Large intestine (tissue), 3 donors: ENCODE data around the gene NAV1. TPM values are rescaled to one million over a fixed set of nuclear protein-coding genes. Genes with fewer than 3 reads are reported as not detected.

Experiments
- DNase-seq, 2 donors: peaks; one replicate each; pipeline versions ENCODE4 v3.0.0 to v3.0.0-alpha.2; 2013
- H3K27ac ChIP-seq: one replicate; pipeline ENCODE4 v1.5.1; 2013; ENCODE audit warnings: low read length
- H3K27me3 ChIP-seq: 2 replicates; pipeline ENCODE4 v1.6.1; 2013; ENCODE audit warnings: low read length; ENCODE audit not compliant: control insufficient read depth, insufficient read depth
- H3K36me3 ChIP-seq: 2 replicates; pipeline ENCODE4 v1.6.1; 2013; ENCODE audit warnings: low read length; ENCODE audit not compliant: control insufficient read depth, insufficient read depth
- H3K4me1 ChIP-seq: one replicate; pipeline ENCODE4 v1.6.1; 2013; ENCODE audit warnings: low read length; ENCODE audit not compliant: control insufficient read depth, insufficient read depth
- H3K4me3 ChIP-seq: one replicate; pipeline ENCODE4 v1.5.1; 2013; ENCODE audit warnings: low read length
- H3K9me3 ChIP-seq: one replicate; pipeline ENCODE4 v1.6.1; 2013; ENCODE audit warnings: mild to moderate bottlenecking, low read depth, low read length, moderate library complexity; ENCODE audit not compliant: control insufficient read depth
- WGBS: methylation state at CpG from one replicate; pipeline ENCODE4 v1.1.5; 2013; ENCODE audit warnings: low lambda C conversion rate; ENCODE audit not compliant: insufficient coverage; 5-methylcytosine and 5-hydroxymethylcytosine counted together
- polyA plus RNA-seq: library from polyadenylated mRNA; unstranded; fragments of 120-200 nt; gene quantifications from one replicate; pipeline ENCODE4 v1.2.1, GENCODE V29; 2013

NAV1 gene
- polyA plus RNA-seq, 1 donor: 9.7 TPM

DNA sequence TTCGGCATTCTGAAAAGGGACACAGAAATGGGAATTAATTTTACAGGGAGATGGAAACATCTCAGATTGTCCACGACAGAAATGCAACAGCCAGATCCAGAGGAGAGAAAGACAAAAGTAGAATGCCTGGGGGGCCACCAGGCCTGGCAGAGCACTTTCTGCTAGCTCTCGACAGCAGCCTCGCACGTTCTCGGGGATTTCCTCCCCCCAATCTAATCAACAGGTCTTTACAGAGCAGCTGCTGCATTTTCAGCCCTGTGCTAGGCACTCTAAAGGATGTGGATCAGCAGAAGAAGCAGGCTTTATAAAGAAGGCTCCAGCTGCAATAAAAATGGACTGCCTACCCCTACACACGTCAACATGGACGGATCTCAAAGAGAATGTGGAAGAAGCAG is 42.6 kb upstream of the NAV1 start:
- DNase-seq: no peak
- peak overlapping the region; percentile 98 for H3K27ac ChIP-seq
- H3K9me3 ChIP-seq: no peaks in the 10 kb centered on the region
- no peak overlapping the region for H3K4me3 ChIP-seq
- WGBS: no CpG with 5 or more reads among the region's 8 CpGs
- H3K27me3 ChIP-seq: no peaks in the 10 kb centered on the region
- H3K36me3 ChIP-seq: peaks cover 28% of the 10 kb centered on the region
- H3K4me1 ChIP-seq: peaks cover 54% of the 10 kb centered on the region

DNA sequence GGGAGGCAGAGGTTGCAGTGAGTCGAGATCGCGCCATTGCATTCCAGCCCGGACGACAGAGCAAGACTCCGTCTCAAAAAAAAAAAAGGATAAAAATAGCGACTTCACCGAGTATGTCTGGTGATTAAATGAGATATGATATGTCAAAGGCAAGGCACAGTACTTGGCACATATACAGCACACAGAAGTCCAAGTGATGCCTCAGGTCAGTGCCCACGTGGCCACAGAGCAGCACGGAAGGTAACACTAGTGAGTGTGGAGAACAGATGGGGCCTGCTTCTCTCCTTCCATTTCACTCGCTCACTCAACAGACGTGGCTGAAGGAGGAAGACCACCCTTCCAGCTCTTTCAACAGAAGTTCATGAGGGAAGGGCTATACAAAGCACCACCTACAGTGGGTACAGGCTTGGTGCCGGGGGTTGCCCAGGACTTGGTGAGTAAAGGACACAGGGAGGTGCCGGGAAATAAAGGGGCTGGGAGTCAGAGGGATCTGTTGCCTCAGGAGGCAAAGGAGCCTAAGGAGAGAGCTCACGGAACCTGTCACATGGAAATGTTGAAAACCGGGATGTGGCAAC is 40.9 kb upstream of the NAV1 start:
- Histone ChIP-seq H3K4me1 (peaks cover 68% of the 10 kb centered on the region), H3K27me3 (no peaks in the 10 kb centered on the region), H3K9me3 (no peaks in the 10 kb centered on the region), H3K27ac (no peak overlapping the region), H3K36me3 (peaks cover 25% of the 10 kb centered on the region), H3K4me3 (no peak overlapping the region)
- WGBS: no CpG with 5 or more reads among the region's 16 CpGs
- DNase-seq: no peak

DNA sequence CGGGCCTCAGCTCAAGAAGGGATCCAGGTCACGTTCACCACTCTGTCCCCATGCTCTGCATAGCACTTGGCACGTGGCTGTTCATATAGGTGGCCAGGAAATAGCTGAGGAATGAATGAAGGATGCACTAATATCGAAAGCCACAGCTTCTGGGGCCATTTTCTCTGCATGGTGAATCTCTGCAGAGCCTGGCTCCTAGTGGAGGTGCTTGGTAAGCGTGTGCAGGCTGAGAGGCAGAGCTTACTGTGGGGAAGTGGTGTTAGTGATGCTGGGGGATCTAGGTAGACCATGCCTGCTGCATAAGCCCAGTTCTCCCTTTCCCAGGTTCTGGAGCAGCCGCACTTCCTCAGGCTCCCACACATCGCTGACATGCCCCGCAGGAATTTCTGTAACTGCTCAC is 40.3 kb upstream of the NAV1 start:
- H3K36me3 ChIP-seq: peaks cover 22% of the 10 kb centered on the region
- H3K9me3 ChIP-seq: no peaks in the 10 kb centered on the region
- no CpG with 5 or more reads among the region's 8 CpGs for WGBS
- DNase-seq: no peak
- H3K27ac ChIP-seq: no peak overlapping the region
- H3K4me3 ChIP-seq: no peak overlapping the region
- H3K27me3 ChIP-seq: no peaks in the 10 kb centered on the region
- peaks cover 70% of the 10 kb centered on the region for H3K4me1 ChIP-seq

DNA sequence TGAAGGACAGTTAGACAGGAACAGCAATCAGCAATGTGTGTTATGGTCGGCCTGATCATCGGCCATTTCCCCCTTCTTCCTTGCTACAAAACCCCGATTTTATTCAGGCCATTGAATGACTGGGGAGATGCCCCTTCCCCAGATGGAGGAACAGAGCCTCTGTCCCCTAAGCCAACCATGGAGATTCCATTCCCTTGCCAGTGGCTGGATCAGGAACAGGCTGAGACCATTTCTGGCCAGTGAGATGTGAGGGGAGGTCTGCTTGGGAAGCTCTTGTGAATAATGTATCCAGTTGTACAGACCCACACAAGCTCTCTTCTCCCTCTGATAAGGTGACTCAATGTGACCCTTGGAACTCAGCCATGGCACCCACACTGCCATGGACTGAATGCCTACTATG is 39.7 kb upstream of the NAV1 start:
- no peaks in the 10 kb centered on the region for H3K9me3 ChIP-seq
- peaks cover 70% of the 10 kb centered on the region for H3K4me1 ChIP-seq
- H3K27ac ChIP-seq: no peak overlapping the region
- WGBS: no CpG with 5 or more reads among the region's 3 CpGs
- H3K4me3 ChIP-seq: no peak overlapping the region
- no peaks in the 10 kb centered on the region for H3K27me3 ChIP-seq
- no peak for DNase-seq
- peaks cover 17% of the 10 kb centered on the region for H3K36me3 ChIP-seq

DNA sequence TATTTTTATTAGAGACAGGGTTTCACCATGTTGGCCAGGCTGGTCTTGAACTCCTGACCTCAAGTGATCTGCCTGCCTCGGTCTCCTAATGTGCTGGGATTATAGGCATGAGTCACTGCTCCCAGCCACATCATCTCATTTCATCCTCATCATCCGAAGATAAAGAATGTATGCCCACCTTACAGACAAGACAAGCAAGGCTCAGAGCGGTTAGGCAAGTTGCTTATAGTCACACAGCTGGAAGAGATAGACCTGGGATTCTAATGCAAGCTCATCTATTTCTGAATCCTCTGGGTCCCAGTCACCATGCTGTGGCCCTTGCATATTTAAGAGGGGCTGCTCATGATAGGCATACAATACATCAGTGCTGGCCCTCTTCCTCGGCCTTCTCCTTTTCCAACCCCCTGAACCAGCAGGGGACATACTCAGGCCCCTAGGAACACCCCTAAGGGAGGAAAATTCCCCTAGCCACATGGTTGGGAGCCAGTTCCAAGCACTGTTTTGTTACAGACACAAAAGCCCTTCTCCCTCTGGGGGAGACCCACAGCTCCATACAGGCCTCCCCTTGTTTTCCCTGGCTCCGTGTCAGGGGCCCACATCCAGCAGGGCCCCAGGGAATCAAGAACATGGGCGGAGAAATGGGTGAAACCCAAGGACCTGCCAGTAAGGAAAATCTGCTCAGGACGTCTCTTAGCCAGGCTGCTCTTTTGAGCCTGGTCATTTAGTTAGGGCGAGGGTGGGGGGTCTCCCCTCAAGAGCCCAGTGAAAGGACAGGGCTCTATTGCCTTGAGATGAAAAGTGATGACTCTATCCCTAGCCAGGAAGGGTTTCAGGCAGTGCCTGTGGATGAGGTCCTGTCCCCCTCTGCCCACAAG is 38.9 kb upstream of the NAV1 start:
- H3K9me3 ChIP-seq: no peaks in the 10 kb centered on the region
- no CpG with 5 or more reads among the region's 8 CpGs for WGBS
- DNase-seq: no peak
- H3K4me3 ChIP-seq: no peak overlapping the region
- peaks cover 61% of the 10 kb centered on the region for H3K4me1 ChIP-seq
- H3K27me3 ChIP-seq: no peaks in the 10 kb centered on the region
- H3K27ac ChIP-seq: peak overlapping the region; percentile 61
- H3K36me3 ChIP-seq: peaks cover 10% of the 10 kb centered on the region

DNA sequence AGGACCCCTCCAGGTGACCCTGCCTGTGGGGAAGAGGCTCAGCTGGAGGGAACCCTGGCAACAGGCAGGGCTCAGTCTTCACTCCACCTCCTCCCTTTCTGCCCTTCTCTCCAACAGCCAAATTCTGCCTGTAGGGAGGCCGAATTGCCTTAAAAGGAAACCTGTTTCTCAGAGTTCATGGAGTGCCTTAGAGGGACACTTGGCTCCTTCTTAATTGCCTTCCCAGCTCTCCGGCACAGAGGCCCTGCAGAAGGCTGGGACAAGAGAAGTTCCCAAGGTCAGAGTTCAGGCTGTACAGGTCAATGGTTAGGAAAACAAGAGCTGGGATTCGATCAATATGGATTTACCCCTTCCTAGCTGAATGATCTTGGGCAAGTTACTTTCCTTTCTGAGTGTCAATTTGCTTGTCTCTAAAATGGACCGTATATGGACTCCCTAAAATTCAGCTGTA is 38.2 kb upstream of the NAV1 start:
- no CpG with 5 or more reads among the region's 4 CpGs for WGBS
- H3K4me1 ChIP-seq: peaks cover 61% of the 10 kb centered on the region
- H3K27ac ChIP-seq: peak overlapping the region; percentile 61
- peaks cover 10% of the 10 kb centered on the region for H3K36me3 ChIP-seq
- DNase-seq: peak in 1 of 2 donors; percentile 67
- no peak overlapping the region for H3K4me3 ChIP-seq
- no peaks in the 10 kb centered on the region for H3K9me3 ChIP-seq
- H3K27me3 ChIP-seq: no peaks in the 10 kb centered on the region

DNA sequence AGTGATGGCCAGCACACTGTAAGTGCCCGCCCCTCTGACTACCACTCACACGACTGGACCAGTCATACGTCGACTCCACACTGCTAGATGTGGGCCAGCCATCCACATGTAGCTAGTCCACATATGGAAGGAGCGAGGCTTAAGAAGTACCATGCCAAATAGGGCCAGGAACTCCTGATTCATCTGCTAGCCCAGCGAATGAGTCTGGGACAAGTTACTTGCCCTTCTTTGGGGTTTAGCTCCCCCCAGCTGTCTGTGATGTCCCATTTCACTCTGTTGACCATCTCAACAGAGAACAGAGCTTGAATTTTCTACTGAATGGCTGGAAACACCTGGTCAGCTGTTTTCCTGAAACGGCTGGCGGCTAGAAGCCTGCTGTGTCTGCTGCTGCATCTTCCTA is 37.8 kb upstream of the NAV1 start:
- Histone ChIP-seq H3K27ac (peak overlapping the region; percentile 61), H3K4me1 (peaks cover 61% of the 10 kb centered on the region), H3K4me3 (no peak overlapping the region), H3K36me3 (peaks cover 10% of the 10 kb centered on the region), H3K27me3 (no peaks in the 10 kb centered on the region), H3K9me3 (no peaks in the 10 kb centered on the region)
- DNase-seq: no peak
- no CpG with 5 or more reads among the region's 8 CpGs for WGBS

DNA sequence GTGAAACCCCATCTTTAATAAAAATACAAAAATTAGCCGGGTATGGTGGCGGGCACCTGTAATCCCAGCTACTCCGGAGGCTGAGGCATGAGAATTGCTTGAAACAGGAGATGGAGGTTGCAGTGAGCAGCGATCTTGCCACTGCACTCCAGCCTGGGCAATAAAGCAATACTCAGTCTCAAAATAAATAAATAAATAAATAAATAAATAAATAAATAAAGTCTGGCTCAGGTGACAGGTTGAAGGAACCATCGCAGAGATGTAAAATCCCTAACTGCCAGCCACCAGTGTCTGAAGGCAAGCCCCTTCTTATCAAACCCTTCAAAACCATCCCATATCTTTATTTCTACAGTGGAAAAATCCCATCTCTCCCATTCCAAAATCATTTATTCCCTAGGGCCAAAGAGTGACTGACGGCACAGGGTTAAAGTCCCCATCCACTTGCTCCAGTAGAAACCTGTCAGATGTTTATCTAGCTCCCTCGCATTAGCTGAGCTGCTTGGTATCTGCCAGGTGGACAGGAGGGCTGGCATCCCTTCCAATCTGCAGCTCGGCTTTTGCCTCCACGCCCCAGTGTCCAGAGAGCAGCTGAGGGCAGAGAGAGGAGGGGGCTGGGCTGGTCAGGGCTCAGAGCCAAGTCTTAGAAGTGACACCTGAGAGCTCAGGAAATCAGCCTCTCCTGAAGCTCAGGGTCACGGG is 37.0 kb upstream of the NAV1 start:
- DNase-seq: peak; percentile 65 to 80

DNA sequence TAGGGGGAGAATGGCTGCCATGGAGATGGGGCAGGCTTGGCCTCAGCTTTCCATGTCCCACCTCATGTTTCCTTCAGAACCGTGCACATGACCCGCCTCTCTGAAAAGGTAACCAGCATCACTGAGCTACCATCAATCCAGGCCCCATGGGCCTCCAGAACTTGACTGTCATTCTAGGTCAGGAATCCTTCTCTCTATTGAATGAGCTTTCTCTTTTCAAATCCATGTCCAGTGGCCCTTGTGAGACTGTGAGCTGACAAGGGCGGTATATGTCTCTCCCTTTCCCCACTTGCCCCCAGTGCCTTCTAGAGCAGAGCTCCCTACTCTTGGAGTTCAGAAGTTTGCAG is 36.4 kb upstream of the NAV1 start:
- peaks cover 10% of the 10 kb centered on the region for H3K36me3 ChIP-seq

More for the DNA sequence above, 37.0 kb upstream of the NAV1 start:
- peaks cover 56% of the 10 kb centered on the region for H3K4me1 ChIP-seq
- H3K27me3 ChIP-seq: no peaks in the 10 kb centered on the region
- no peaks in the 10 kb centered on the region for H3K9me3 ChIP-seq
- peaks cover 10% of the 10 kb centered on the region for H3K36me3 ChIP-seq
- no peak overlapping the region for H3K4me3 ChIP-seq
- 20% methylated on average over 1 of the region's 10 CpGs for WGBS
- H3K27ac ChIP-seq: peak overlapping the region; percentile 82

DNA sequence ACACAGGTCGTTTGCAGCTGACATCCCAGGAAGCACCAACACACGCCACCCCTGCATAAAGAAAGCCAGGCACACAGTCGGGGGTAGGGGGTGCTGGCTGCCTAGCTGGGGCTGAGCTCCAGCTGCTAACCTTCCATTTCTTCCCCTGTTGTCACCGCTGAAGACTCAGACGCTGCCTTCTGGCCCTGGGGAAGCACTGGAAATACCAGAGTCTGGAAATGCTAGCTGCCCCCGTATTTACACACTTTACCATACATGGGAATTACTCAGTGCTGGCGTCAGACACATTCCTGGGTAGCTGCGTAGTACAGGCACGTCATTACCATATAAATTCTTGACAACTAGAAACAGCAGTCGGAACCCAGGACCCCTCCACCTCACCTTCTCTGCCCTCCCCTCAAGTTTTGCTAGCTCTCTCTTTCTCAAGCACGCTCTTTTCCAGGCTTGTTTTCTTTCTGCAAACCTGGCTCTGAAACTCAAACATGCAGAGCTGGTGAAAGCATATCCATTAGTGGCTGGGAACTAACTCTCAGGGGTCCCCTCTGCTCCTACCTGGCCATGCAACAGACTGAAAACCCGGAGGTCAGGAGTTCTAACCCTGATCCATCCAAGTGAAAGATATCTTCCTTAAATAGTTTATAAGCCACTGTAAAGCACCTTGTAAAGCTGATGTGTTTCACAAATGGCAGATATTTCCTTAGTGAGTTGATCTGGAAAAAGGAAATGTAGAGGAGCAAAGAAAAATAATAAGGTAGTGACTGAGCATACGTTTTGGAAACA is 35.3 kb upstream of the NAV1 start:
- Histone ChIP-seq H3K4me3 (no peak overlapping the region), H3K4me1 (peaks cover 59% of the 10 kb centered on the region), H3K27me3 (no peaks in the 10 kb centered on the region), H3K36me3 (peaks cover 5% of the 10 kb centered on the region), H3K9me3 (no peaks in the 10 kb centered on the region), H3K27ac (peak overlapping the region; percentile 82)
- 31% methylated on average over 5 of the region's 13 CpGs for WGBS
- DNase-seq: peak; percentile 74 to 85

More for the DNA sequence above, 36.4 kb upstream of the NAV1 start:
- DNase-seq: no peak
- Histone ChIP-seq H3K27me3 (no peaks in the 10 kb centered on the region), H3K4me1 (peaks cover 59% of the 10 kb centered on the region), H3K4me3 (no peak overlapping the region), H3K27ac (peak overlapping the region; percentile 82), H3K9me3 (no peaks in the 10 kb centered on the region)
- no CpG with 5 or more reads among the region's 3 CpGs for WGBS
